SK-N-SH treated with all-trans-retinoic acid at 6 μM for 48 hours (cell line): Measurements from ENCODE around the gene LSAMP.

ENCODE experiments used
- ATAC-seq: fragments of 200-7000 bp; cut with Tn5 transposase; 3 replicates; pipeline ENCODE4 v1.9.1; 2020; ENCODE audit warnings: mild to moderate bottlenecking, moderate library complexity
- ARNTL ChIP-seq: fragments of 450-650 bp; formaldehyde crosslinking; IDR thresholded peaks from 2 replicates; pipeline ENCODE4 v1.5.0; 2020; ENCODE audit warnings: low read depth, mild to moderate bottlenecking, moderate library complexity, borderline replicate concordance
- BACH2 ChIP-seq: fragments of 250-450 bp; sonication (Bioruptor Pico); IDR thresholded peaks from 2 replicates; pipeline ENCODE4 v1.9.0; 2021; ENCODE audit warnings: mild to moderate bottlenecking, borderline replicate concordance
- CSDC2 ChIP-seq: fragments of 250-450 bp; sonication (Bioruptor Pico); IDR thresholded peaks from 2 replicates; pipeline ENCODE4 v1.5.0; 2020; ENCODE audit warnings: mild to moderate bottlenecking, moderate library complexity
- ESRRG ChIP-seq: fragments of 250-450 bp; sonication (Bioruptor Pico); IDR thresholded peaks from 2 replicates; pipeline ENCODE4 v1.6.1; 2021; ENCODE audit warnings: mild to moderate bottlenecking
- ISL1 ChIP-seq: fragments of 250-450 bp; sonication (Bioruptor Pico); IDR thresholded peaks from 2 replicates; pipeline ENCODE4 v2.1.2; 2022; ENCODE audit warnings: mild to moderate bottlenecking, moderate library complexity
- OSR1 ChIP-seq: fragments of 250-450 bp; sonication (Bioruptor Pico); IDR thresholded peaks from 2 replicates; pipeline ENCODE4 v1.8.0; 2022; ENCODE audit warnings: moderate library complexity, mild to moderate bottlenecking, inconsistent platforms
- RARB ChIP-seq: fragments of 250-450 bp; sonication (Bioruptor Pico); IDR thresholded peaks from 2 replicates; pipeline ENCODE4 v1.8.0; 2021; ENCODE audit warnings: mild to moderate bottlenecking, moderate library complexity
- TCF4 ChIP-seq: fragments of 250-450 bp; sonication (Bioruptor Pico); IDR thresholded peaks from 2 replicates; pipeline ENCODE4 v1.8.0; 2021; ENCODE audit warnings: mild to moderate bottlenecking, moderate library complexity, borderline replicate concordance
- TOX ChIP-seq: fragments of 250-450 bp; sonication (Bioruptor Pico); IDR thresholded peaks from 2 replicates; pipeline ENCODE4 v1.8.0; 2021; ENCODE audit warnings: mild to moderate bottlenecking, moderate library complexity, borderline replicate concordance
- ZC3H10 ChIP-seq: fragments of 250-450 bp; sonication (Bioruptor Pico); IDR thresholded peaks from 2 replicates; pipeline ENCODE4 v1.5.1; 2021; ENCODE audit warnings: mild to moderate bottlenecking, moderate library complexity
- ZFP3 ChIP-seq: fragments of 250-450 bp; sonication (Bioruptor Pico); IDR thresholded peaks from 2 replicates; pipeline ENCODE4 v1.5.0; 2020; ENCODE audit warnings: mild to moderate bottlenecking, moderate library complexity
- ZNF565 ChIP-seq: fragments of 450-650 bp; formaldehyde crosslinking; conservative IDR thresholded peaks from 2 replicates; pipeline ENCODE4 v1.5.0; 2020; ENCODE audit warnings: low read depth, mild to moderate bottlenecking, moderate library complexity
- ZNF70 ChIP-seq: fragments of 450-650 bp; formaldehyde crosslinking; IDR thresholded peaks from 2 replicates; pipeline ENCODE4 v1.5.0; 2020; ENCODE audit warnings: mild to moderate bottlenecking, moderate library complexity
- ZNF8 ChIP-seq: fragments of 450-650 bp; formaldehyde crosslinking; IDR thresholded peaks from 2 replicates; pipeline ENCODE4 v1.5.0; 2020; ENCODE audit warnings: mild to moderate bottlenecking, moderate library complexity
- TF ChIP-seq, protein P1 (sequence below): fragments of 250-450 bp; sonication (Bioruptor Pico); IDR thresholded peaks from 2 replicates; pipeline ENCODE4 v1.8.0; 2021; ENCODE audit warnings: low read depth, mild to moderate bottlenecking, moderate library complexity, borderline replicate concordance
- TF ChIP-seq, protein P2 (sequence below): fragments of 250-450 bp; sonication (Bioruptor Pico); IDR thresholded peaks from 2 replicates; pipeline ENCODE4 v1.5.1; 2021; ENCODE audit warnings: mild to moderate bottlenecking, moderate library complexity
- TF ChIP-seq, protein P3 (sequence below): fragments of 250-450 bp; sonication (Bioruptor Pico); IDR thresholded peaks from 2 replicates; pipeline ENCODE4 v1.5.0; 2020; ENCODE audit warnings: mild to moderate bottlenecking, moderate library complexity
- TF ChIP-seq, protein P4 (sequence below): fragments of 250-450 bp; sonication (Bioruptor Pico); IDR thresholded peaks from 2 replicates; pipeline ENCODE4 v1.5.1; 2020; ENCODE audit warnings: low read depth, mild to moderate bottlenecking, moderate library complexity

The LSAMP gene

DNA sequence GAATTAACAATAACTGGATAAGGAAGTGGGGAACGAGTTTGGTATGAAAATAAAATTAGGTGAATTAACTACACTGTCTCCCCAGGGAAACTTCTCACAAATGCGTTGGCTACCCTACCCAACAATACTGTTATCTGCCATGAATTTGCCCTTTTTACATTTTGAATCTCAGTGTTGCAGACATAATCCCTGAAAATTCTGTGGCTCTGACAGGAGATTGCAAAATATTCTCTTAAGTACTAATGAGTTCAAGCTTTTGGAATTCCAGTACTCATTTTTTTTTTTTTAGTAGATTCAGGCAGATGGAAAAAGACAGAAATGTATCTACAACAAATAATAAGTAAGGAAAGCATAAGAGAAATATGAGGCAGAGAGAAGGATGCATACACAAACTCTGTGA lies 332.6 kb downstream of the LSAMP start:
- no peak for TF ChIP-seq ARNTL (CRISPR knock-in tag)
- no peak for TF ChIP-seq RARB (CRISPR knock-in tag)
- no peak for TF ChIP-seq TOX
- no peak for TF ChIP-seq ZNF8 (CRISPR knock-in tag)
- TF ChIP-seq ISL1 (CRISPR knock-in tag): peak; percentile 32; the same call in 1 of the 2 replicates
- TF ChIP-seq, protein P1, sequence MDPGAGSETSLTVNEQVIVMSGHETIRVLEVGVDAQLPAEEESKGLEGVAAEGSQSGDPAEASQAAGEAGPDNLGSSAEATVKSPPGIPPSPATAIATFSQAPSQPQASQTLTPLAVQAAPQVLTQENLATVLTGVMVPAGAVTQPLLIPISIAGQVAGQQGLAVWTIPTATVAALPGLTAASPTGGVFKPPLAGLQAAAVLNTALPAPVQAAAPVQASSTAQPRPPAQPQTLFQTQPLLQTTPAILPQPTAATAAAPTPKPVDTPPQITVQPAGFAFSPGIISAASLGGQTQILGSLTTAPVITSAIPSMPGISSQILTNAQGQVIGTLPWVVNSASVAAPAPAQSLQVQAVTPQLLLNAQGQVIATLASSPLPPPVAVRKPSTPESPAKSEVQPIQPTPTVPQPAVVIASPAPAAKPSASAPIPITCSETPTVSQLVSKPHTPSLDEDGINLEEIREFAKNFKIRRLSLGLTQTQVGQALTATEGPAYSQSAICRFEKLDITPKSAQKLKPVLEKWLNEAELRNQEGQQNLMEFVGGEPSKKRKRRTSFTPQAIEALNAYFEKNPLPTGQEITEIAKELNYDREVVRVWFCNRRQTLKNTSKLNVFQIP (CRISPR knock-in tag): no peak

DNA sequence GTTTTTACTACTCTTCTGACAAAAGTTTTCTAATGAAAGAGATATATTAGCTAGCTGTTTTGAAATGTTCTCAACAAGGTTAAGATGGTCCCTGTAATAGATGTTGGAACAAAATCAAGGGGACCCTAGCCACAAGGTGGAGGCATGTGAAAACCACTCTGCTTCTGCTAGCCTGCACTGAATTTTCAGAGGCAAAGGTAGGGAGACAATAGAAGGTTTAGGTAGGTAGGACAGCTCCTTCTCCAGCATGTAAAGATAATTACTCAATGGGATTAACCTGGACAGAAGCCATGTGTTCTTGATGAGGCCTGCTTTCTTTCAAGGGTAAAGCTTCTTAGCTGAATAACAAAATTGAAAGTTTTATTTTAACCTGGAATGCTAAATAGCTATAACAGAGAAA lies 333.5 kb downstream of the LSAMP start:
- ATAC-seq: peak; percentile 62
- TF ChIP-seq ZNF8 (CRISPR knock-in tag) (no peak), OSR1 (CRISPR knock-in tag) (no peak), ZNF70 (CRISPR knock-in tag) (no peak), TCF4 (CRISPR knock-in tag) (no peak), ISL1 (CRISPR knock-in tag) (peak; percentile 60), ZC3H10 (CRISPR knock-in tag) (no peak), ESRRG (CRISPR knock-in tag) (no peak)
- TF ChIP-seq, protein P2, sequence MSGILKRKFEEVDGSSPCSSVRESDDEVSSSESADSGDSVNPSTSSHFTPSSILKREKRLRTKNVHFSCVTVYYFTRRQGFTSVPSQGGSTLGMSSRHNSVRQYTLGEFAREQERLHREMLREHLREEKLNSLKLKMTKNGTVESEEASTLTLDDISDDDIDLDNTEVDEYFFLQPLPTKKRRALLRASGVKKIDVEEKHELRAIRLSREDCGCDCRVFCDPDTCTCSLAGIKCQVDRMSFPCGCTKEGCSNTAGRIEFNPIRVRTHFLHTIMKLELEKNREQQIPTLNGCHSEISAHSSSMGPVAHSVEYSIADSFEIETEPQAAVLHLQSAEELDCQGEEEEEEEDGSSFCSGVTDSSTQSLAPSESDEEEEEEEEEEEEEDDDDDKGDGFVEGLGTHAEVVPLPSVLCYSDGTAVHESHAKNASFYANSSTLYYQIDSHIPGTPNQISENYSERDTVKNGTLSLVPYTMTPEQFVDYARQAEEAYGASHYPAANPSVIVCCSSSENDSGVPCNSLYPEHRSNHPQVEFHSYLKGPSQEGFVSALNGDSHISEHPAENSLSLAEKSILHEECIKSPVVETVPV (CRISPR knock-in tag): no peak
- TF ChIP-seq, protein P1 (CRISPR knock-in tag): no peak
- TF ChIP-seq, all 23 proteins: peak for 1

More for the DNA sequence above, 332.6 kb downstream of the LSAMP start:
- peak; percentile 24; the same call in 1 of the 3 replicates for ATAC-seq

DNA sequence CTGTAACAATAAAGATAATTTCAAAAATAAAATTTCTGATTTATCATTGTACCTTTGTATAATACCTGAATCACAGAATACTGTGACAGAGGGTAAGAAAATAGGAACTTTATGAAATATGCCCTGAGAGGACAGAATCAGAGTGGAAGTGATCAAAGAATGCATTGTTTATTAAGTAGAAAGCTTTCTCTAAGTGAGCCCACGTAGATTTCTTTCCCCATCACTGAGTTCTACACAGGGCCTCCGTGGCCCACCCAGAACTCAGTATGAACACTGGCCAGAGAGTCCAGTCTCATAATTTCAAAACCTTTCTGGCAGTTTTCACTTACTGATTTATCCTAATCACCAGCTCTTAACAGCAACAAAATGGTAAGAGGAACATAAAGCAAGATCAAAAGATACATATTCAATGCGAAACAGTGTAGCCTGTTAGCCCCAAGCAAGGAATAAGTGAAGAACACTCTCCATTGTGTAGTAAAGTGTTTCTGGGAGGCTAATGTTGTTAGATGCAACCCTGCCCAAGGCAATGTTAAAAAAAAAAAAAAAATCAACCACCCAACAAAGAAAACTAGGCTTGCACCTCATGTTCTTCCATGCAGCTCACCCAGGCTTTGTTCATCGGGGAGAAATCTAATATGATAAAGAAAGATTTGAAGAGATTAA lies 341.3 kb downstream of the LSAMP start:
- TF ChIP-seq, protein P3, sequence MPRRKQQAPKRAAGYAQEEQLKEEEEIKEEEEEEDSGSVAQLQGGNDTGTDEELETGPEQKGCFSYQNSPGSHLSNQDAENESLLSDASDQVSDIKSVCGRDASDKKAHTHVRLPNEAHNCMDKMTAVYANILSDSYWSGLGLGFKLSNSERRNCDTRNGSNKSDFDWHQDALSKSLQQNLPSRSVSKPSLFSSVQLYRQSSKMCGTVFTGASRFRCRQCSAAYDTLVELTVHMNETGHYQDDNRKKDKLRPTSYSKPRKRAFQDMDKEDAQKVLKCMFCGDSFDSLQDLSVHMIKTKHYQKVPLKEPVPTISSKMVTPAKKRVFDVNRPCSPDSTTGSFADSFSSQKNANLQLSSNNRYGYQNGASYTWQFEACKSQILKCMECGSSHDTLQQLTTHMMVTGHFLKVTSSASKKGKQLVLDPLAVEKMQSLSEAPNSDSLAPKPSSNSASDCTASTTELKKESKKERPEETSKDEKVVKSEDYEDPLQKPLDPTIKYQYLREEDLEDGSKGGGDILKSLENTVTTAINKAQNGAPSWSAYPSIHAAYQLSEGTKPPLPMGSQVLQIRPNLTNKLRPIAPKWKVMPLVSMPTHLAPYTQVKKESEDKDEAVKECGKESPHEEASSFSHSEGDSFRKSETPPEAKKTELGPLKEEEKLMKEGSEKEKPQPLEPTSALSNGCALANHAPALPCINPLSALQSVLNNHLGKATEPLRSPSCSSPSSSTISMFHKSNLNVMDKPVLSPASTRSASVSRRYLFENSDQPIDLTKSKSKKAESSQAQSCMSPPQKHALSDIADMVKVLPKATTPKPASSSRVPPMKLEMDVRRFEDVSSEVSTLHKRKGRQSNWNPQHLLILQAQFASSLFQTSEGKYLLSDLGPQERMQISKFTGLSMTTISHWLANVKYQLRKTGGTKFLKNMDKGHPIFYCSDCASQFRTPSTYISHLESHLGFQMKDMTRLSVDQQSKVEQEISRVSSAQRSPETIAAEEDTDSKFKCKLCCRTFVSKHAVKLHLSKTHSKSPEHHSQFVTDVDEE (CRISPR knock-in tag): no peak
- TF ChIP-seq, protein P2 (CRISPR knock-in tag): no peak
- TF ChIP-seq OSR1 (CRISPR knock-in tag) (no peak), ZFP3 (CRISPR knock-in tag) (no peak), ESRRG (CRISPR knock-in tag) (no peak), ISL1 (CRISPR knock-in tag) (no peak), BACH2 (CRISPR knock-in tag) (no peak), ZNF8 (CRISPR knock-in tag) (no peak), ZNF565 (CRISPR knock-in tag) (no peak), TOX (no peak), CSDC2 (CRISPR knock-in tag) (no peak)
- TF ChIP-seq, protein P1 (CRISPR knock-in tag): no peak
- TF ChIP-seq, protein P4, sequence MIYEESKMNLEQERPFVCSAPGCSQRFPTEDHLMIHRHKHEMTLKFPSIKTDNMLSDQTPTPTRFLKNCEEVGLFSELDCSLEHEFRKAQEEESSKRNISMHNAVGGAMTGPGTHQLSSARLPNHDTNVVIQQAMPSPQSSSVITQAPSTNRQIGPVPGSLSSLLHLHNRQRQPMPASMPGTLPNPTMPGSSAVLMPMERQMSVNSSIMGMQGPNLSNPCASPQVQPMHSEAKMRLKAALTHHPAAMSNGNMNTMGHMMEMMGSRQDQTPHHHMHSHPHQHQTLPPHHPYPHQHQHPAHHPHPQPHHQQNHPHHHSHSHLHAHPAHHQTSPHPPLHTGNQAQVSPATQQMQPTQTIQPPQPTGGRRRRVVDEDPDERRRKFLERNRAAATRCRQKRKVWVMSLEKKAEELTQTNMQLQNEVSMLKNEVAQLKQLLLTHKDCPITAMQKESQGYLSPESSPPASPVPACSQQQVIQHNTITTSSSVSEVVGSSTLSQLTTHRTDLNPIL (CRISPR knock-in tag): no peak
- ATAC-seq: no peak
